Stimulated activated CD4-positive, alpha-beta T cell treated with anti-CD3 and anti-CD28 coated beads, TNF-alpha, amount 100 ng/mL, for 24 hours (primary cell): ENCODE measurements around the gene FBLN2.

Experiments used
- DNase-seq, 3 experiments: peaks; one replicate each; pipeline ENCODE4 v3.0.0-alpha.2; 2020; ENCODE audit warnings: low read depth in 3 of 3

FBLN2 gene

DNA sequence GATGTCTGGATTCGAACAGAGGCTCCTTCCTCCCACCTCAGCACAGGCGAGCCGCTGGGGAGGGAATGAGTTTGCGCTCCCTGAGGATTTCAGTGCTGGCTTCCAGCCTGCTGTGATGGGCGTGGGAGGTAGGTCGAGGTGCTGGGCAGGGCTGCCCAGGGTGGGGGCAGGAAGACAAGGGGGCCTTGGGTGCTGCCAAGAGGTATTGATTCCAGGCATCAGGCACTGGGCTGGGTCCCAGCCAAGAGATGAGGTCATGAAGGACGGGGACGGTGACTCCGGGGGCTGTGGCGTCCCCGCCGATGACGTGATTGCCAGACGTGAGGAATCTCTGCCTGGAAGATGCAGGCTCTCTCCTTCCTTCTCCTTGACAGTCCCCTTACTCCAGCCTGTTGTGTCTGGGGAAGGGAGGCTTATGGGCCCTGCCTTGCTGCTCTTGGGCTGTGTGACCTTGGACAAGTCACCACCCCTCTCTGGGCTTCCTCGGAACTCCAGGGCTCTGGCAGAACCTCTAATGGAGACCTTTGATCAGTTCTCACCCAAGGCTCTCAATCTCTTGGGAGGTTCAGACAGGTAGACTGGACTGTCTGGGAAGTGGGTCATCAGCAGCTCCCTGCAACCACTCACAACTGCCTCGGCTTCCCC lies 116.8 kb downstream of the FBLN2 start:
- no peak for DNase-seq

DNA sequence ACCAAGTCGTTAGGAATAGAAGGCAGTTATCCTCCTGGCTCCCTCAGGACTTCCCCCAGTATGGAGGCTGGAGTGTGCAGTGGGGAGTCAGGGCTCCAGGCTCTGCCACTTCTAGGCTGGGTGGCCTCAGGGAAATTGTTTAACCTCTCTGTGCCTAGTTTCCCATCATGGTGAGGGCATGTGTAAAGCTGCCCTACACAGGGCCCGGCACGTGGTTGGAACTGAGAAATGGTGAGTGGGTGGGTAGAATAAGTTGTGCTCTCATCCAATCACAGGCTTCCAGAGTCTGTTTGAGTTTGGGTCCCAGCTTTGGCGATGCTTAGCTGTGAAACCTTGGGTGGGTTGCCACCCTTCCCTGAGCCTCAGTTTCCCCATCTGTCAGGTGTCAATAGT lies 117.3 kb downstream of the FBLN2 start:
- DNase-seq: no peak

DNA sequence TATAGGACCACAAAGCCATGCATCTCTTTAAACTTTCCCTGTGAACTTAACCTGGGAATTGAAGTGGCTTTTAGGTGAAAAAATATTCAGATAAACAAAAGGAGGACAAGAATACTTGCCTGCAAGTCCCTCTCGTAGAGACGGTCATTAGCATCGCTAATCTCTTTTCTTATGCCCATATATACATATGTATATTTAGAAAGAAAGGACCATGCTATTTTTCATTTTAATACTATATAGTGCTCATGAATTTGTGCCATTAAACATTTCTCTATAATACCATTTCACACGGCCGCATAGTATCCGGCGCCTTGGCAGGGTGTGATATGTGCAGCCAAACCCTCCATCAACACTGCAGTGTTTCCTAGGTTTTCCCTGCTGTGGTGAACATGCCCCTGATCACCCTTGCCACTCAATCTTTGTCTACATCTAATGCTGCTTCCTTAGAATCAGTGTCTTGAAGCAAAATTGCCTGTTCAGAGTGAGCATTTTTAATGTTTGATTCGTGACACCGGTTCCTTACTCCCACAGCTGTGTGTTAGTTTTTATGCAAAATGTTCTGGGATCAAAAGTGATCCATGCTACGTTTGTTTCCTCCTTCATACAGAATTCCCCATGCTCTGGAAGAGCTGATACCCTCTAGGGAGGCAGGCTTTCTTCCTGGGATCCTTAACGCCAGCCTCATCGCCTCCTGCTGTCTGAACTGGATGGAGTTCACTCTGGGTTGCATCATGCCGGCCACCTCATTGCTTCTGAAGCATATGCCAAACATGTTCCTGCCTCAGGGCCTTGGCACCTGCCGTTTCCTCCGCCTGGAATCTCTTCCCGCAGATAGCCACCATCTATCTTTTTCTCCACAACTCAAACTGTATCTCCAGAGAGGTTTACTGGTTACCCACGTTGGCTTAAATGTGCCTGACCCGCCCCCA lies 118.1 kb downstream of the FBLN2 start:
- DNase-seq: no peak

DNA sequence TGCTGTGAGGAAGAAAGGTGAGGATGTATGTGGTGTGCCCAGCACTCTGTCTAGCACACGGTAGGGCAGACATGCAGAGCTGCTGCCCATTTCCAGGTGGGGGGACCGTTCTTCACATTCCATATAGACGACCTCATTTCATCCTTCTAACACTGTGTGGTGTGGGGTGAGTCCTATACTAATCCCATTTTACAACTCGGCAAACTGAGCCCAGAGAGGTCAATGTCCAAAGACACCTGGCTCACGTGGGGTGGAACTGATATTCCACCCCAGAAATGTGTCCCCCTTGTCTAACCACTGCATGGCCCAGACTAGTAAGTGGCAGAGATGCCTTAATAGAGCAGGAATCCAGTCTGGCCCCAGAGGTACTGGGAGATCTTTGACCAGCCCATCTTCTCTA lies 119.2 kb downstream of the FBLN2 start:
- DNase-seq: no peak

DNA sequence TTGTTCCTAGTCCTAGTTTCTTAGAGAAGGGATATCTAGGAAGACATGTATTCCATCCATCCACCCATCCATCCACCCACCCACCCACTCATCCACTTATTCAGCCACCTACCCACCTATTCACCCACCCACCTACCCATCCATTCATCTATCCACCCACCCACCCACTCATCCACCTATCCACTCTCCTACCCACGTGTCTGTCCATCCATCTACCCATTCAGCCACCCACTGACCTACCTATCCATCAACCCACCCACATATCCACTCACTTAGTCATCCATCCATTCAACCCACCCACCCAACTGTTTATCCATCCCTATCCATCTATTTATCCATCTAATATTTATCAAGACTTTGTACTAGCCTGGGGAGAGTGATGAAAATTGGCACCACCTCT lies 120.5 kb downstream of the FBLN2 start:
- no peak for DNase-seq

DNA sequence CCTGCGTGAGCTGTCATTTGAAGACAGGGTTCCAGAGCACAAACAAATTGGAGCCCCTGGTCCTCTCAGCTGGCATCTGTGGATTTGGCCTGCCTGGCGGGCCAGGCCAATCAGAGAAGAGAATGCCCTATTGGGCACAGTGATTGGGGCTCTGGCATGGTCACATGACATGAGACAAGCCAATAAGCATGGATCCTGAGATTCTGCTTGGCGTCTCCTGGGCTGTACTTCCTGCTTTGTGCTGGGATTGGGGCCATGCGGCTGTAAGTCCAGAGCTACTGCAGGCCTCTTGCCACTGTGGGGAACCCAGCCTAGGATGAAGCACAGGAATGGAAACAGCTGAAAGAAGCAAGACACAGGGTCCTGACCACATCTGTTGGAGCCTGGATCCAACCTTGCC lies 121.4 kb downstream of the FBLN2 start:
- DNase-seq: no peak

DNA sequence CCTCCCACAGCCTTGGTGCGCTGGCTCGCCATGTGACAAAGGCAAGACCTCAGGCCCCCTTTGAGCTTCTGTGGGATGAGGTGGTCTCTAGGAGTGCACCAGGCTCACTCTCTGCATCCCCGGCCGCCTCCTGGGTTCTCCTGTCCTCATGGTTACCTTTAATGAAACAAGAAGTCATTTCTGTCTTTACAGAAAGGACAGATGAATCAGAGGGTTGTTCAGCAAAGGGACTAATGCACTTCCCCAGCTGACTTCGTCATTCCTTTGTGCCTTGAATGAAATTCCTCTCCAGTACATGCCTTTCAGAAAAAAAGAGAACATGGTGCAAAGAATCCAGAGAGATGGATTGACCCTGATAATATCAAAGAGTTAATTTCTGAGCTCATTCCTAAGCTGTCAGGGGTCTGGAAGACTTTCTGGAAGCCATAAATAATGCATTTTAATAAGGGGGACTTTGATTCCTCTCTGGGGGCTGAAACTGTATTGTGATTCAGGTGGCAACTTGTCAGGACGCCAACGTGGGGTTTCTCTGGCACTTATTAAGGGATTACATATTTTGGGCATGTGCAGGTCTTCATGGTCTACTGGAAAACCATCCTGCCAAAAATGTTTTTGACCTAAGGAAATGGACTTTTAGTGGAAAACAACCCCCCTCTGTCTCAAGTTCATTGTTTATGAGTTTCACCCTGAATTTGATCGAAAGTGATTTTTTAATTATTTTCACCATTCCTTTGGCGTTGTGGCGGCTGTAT lies 122.7 kb downstream of the FBLN2 start:
- no peak for DNase-seq

DNA sequence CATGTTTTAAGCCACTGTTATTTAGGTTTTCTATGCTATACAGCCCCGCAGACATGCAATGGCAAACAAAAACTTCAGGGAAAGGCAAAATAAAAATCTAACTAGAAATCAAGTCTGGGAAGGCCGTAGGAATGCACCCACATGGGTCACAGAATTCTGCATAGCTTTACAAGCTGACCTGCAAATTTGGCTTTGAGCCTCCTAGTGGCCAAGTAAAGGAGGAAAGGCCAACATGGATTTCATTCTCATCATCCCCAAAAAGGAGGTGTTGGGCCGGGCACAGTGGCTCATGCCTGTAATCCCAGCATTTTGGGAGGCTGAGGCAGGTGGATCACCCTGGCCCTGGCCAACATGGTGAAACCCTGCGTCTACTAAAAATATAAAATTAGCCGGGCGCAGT lies 124.3 kb downstream of the FBLN2 start:
- no peak for DNase-seq

DNA sequence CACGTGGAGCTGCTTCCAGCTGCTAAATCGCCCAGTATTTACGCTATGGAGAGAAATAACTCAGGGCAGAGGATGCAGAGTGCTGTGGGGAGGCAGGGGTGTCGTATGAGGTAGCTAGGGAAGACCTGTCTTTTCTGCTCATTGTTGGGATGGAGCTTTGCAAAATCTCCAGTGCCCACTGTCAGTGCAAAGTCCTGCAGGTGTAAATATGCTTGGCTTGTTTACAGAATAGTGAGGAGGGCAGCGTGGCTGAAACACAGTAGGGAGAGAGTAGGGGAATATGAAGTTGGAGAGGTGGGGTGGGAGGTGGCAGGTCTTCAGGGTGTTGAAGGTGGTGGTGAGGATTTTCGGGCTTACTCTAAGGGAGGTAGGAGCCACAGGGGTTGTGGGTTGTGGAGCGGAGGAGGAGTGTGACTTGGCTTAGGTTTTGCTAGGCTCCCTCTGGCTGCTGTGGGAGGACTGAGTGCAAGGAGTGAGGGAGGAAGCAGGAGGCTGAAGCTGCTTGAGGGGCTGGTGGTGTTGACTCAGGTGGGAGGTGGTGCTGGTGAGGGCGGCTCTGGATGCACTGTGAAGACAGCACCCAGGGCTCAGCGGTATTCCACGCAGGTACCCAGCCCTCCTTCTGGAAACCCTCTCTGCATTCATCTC lies 125.7 kb downstream of the FBLN2 start:
- DNase-seq: no peak

DNA sequence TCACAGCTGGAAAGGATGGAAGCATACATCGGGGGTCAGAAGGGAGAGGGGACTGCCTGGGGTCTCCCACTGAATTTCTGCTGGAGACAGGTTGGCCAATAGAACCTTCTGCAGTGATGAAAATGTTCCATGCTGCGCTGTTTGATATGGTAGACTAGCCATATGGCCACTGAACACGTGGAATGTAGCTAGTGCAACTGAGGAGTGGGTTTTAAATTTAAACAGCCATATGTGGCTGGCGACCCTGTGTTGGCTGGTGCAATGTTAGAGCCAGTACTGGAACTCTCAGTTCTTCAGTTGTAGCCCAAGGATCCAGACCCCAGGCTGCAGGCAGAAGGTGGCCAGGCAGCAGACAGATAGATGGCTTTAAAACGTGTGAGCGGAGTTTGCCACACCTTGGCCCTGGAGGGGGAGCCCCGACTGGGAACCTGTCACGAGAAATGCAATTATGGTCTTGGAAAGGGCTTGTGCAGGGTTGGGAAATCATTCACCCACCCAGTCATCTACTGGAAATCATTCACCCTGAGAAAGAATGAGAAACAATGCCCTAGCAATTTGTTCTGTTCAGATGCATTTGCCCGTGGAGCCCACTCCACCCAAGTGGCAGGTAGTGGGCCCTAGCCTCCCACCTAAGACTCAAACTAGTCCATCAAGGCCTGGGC lies 127.6 kb downstream of the FBLN2 start:
- no peak for DNase-seq

DNA sequence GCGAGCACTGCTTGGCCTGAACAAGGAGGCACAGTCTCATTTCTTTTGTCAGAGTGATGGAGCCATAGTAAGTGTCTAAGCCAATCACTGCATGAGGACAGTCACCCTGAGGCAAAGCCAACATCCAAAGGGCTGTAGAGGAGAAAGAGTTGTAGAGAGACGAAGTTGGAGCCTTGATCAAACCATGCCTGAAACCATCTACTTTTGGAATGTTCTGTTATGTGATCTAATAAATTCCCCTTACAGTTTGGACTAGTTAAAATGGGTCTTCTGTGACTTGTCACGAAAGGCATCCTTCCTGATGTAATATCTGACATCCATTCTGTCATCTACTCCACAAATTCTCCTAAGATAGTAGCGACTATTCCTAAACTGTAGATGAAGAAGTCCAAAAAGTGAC lies 128.3 kb downstream of the FBLN2 start:
- DNase-seq: no peak

DNA sequence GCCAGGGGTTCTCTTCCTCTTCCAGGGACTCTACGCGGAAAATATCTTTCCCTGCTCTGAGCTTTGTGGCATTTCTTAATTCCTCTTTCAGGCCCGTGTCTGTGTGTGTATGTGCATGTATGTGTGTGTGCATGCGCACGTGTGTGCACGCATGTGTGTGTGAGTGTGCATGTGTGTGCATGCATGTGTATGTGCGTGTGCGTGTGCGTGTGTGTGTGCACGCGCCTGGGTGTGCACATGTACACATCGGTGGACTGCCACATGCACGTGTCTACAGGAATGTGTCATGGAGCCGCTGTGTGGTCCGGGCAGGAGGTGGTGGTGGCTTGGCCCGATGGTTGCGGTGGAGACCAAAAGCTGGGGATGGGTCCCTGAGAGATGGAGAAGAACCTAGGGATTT lies 133.0 kb downstream of the FBLN2 start:
- no peak for DNase-seq

DNA sequence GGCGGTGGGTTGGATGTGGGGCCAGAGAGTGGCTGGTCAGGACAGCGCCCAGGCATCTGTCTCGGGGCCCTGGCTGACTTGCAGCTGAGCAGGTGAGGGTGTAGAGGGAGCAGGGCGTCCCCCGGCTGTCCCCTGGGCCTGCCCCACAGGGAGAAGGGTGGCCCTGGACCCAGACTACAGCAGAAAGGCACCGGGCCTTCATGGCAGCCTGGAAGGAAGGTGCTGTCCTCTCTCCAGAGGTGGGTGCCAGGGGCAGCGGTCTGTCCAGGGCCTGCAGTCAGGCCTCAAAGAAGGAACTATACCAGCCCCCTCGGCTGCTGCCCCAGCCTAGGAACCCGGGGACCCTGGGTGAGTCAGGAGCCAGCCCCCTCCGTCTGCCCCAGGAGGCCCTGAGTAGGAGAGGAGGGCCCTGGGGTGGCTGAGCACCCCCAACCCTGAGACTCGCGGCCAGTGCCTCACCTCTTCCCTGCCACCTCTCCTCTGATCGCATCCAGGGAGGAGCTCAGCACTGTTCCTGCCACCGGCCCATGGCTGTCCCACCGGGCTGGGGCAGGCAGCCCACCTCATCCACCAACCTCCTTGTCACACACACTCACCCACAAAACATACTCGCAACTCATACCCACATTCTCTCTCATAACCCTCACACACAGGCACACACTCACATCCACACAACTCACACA lies 133.5 kb downstream of the FBLN2 start:
- DNase-seq: no peak

DNA sequence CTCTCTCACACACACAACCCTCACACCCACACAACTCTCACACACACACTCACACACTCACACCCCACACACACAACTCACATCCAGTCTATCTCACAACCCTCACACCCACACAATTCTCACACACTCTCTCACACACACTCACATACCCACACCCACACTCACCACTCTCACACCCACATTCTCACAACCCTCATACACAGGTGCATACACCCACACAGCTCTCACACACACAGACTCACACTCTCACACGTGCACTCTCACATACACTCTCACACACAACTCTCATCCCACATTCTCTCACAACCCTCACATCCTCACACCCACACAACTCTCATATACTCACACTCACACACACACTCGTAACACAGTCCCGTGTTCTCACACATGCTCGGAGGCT lies 134.4 kb downstream of the FBLN2 start:
- DNase-seq: no peak

DNA sequence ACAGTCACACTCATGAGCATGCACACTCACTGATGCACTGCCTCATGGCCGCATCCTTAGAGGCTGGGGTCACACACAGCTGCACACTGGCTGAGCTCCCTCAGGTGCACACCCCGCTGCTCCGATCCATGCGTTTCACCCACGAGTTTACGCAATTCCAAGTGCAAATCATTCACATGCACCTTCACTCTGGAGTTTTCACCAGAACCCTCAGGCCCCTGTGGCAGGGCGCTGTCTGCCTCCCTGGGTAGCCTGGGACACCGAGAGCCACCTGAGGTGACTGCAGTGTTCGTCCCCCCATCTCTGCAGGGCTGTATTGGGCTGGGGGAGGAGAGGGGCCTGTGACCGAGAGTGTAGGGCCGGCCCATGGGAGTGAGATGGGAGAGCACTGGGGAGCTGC lies 134.8 kb downstream of the FBLN2 start:
- no peak for DNase-seq

DNA sequence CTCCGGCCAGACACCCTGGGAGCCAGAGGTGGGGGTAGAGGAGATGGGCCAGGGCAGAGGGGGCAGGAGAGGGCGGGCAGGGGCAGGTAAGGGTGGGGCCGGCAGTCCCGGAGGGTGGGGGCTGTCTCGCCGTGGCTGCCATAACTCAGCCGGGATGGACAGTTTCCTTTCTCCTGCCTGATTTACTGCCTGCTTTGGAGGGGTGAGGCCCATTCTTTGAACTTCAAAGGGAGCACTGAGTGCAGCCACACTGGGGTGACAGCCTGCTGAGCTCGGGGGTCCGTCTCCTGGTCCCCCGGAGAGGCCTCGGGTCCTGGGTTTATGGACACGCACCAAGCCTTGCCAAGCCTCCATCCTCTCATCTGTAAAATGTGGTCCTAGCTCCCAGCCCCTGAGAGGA lies 135.4 kb downstream of the FBLN2 start:
- no peak for DNase-seq

DNA sequence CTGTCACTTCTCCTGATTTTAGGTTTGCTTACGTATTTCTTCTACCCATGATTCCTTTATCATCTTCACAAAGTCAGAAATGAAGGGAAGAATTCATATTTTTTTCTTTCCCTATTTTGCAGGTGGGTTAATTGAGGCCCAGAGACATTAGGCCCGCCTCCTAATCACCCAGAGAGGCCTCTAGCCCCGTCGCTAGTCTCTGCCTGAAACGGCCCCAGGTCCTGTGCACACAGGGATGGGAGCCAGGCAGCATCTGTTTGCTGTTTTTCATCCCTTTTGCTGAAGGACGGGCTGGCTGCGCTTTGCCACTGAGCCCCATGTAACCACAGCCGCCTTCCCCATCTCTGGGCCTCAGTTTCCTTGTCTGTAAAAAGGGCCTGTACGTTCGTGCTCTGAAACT lies 135.9 kb downstream of the FBLN2 start:
- no peak for DNase-seq

DNA sequence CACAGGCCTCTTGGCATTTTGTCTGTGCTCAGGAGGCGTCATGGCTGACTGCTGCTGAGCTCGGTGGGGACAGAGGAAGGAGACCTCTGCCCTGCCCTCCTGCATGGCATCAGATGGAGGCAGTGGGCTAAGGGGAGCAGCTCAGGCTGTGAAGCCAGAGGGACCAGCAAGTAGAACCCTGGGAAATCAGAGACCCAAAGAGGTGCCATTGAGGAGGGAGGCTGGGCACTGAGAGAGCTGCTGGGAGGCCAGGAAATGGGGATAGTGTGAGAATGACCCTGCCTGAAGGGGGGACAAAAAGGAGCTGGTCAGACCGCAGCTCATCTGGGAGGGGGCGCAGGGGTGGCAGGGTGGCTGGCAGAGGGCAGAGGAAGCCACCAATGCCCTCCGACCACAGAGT lies 136.8 kb downstream of the FBLN2 start:
- no peak for DNase-seq

DNA sequence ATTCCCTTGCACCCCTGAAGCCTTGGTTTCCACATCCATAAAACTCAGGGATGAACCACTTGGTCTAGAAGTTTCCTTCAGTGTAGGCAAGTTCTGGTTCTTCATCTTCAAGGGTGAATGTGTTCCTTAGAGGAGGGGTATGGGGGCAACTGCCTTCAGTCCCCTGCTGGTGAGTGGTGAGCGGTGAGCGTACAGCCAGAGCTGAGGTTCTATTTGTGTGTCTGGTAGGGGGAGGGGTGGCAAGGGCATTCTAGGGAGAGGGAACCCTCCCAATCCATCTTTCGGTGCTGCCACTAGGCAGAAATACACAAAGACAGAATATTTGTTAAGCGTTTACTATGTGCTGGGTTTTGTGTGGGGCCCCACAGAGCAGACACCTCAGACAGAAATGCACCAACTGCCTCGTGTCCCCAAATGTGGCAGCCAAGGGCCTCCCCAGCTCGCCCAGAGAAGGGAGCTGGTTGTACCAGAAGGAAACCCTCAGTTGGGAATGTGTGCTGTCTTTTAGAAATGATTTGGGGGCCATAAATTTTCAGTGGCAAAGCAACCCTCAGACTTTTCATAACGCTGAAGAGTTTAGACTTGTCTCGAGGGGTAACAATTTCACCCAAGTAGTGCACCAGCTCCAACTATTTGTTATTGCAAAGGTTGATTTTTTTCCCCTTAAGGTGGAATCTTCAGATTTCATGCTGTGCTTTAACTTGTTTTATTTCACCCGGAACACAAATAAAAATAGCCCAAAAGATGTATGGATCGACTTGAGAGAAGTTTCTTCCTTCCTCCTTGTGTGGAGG lies 137.6 kb downstream of the FBLN2 start:
- no peak for DNase-seq

DNA sequence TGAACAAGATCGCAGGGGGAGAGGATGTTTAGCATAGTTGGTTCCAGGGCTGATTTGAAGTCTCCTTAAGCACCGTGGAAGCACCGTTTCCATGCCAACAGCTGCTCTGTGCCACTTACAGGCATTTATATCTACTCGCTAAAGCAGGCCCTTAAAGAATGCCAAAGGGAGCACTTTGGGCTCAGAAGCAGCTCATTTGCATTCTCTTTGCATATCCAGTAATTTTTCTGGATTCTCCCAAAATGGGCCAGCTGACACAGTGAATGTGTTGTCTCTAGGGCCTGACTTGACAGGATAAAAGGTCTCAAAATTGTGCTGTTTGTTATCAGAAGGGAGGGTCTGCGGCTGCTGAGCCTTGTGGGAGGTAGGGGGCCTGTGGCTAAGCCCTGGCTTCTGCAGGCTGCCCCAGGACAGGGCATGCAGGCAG lies 138.6 kb downstream of the FBLN2 start:
- DNase-seq: no peak
